Bronchial epithelial cell (primary cell): ENCODE results near the gene KIAA1210. TPM values are rescaled to one million over a fixed set of nuclear protein-coding genes. Genes with fewer than 3 reads are reported as not detected.

Source experiments
- DNase-seq: peaks from one replicate; pipeline ENCODE4 v3.0.0-alpha.2; 2010; ENCODE audit warnings: low read depth
- FAIRE-seq: peaks from 2 replicates; lab custom pipeline; 2011; peaks lifted over from hg19 to GRCh38; lab: Jason Lieb, UNC
- H3K27me3 ChIP-seq: 2 replicates; pipeline ENCODE4 v1.5.1; 2011; ENCODE audit warnings: low read length; ENCODE audit not compliant: control insufficient read depth, insufficient read depth
- H3K36me3 ChIP-seq: 2 replicates; pipeline ENCODE4 v1.5.1; 2011; ENCODE audit warnings: low read length; ENCODE audit not compliant: control insufficient read depth, insufficient read depth
- H3K4me3 ChIP-seq: 2 replicates; pipeline ENCODE4 v1.5.1; 2011; ENCODE audit warnings: mild to moderate bottlenecking, low read depth, low read length, control low read depth
- total RNA-seq: library from RNA; depleted of rRNA; stranded (reverse); fragments of >200 nt; gene quantifications from 2 replicates; pipeline ENCODE4 v1.2.1, GENCODE V29; 2014
- TF ChIP-seq, protein P1 (sequence below): IDR thresholded peaks from 2 replicates; pipeline ENCODE4 v1.5.1; 2011; ENCODE audit warnings: mild to moderate bottlenecking, moderate library complexity, low read length, control low read depth, inconsistent platforms; ENCODE audit not compliant: insufficient read depth, severe bottlenecking

Gene KIAA1210
- total RNA-seq = not detected in 2 replicates

DNA sequence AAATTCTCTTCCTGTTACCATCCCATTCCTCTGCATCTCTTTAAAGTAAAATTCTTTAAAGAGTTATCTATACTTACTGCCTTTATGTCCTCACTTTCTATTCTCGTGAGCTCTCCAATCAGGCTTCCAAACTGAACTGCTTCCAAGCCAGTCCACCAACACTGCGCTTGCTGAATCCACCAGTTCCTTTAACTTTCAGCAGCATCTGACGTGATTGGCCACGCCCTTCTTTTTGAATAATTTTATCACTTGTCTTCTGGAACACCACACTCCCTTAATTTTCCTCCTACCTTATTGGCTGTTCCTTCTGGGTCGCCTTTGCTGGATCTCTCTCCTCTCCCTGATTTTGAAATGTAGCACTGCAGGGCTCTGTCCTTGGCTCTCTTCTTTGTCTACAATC, at the start of gene KIAA1210:
TSS of gene KIAA1210 (minus strand) at position 163 of the 400 bp plus-strand sequence. CDS start 4,170 bp downstream, outside the sequence.
- FAIRE-seq = no peak
- no peak for DNase-seq
- TF ChIP-seq, protein P1, sequence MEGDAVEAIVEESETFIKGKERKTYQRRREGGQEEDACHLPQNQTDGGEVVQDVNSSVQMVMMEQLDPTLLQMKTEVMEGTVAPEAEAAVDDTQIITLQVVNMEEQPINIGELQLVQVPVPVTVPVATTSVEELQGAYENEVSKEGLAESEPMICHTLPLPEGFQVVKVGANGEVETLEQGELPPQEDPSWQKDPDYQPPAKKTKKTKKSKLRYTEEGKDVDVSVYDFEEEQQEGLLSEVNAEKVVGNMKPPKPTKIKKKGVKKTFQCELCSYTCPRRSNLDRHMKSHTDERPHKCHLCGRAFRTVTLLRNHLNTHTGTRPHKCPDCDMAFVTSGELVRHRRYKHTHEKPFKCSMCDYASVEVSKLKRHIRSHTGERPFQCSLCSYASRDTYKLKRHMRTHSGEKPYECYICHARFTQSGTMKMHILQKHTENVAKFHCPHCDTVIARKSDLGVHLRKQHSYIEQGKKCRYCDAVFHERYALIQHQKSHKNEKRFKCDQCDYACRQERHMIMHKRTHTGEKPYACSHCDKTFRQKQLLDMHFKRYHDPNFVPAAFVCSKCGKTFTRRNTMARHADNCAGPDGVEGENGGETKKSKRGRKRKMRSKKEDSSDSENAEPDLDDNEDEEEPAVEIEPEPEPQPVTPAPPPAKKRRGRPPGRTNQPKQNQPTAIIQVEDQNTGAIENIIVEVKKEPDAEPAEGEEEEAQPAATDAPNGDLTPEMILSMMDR = no peak

DNA sequence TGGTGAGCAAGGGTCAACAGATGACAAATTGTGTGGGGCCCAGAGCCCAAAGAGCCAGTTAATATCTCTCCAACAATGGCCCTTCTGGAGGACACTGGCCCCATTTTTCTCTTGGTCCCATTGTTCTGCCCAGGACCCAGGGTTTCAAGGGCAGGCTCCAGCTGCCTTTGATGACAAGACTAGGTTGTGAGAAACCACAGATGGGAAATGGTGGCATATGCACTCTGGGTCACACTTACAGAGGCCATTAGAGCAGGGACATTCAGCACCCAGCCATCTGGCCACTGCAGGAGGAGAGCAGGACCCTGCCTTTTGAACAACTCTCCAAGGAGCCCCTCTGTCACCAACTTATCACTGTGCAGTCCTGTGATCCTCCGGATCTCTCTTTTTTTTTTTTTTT, 49.7 kb upstream of the KIAA1210 start:
- Histone ChIP-seq H3K27me3 (no peaks in the 10 kb centered on the region), H3K4me3 (no peak overlapping the region), H3K36me3 (no peaks in the 10 kb centered on the region)
- no peak for FAIRE-seq
- DNase-seq = no peak
- TF ChIP-seq, protein P1 = no peak

More for the DNA sequence above, at the start of gene KIAA1210:
- Histone ChIP-seq H3K4me3 (no peak within 1 kb of the TSS), H3K27me3 (no peaks in the 10 kb centered on the region), H3K36me3 (no peaks in the 10 kb centered on the region)

DNA sequence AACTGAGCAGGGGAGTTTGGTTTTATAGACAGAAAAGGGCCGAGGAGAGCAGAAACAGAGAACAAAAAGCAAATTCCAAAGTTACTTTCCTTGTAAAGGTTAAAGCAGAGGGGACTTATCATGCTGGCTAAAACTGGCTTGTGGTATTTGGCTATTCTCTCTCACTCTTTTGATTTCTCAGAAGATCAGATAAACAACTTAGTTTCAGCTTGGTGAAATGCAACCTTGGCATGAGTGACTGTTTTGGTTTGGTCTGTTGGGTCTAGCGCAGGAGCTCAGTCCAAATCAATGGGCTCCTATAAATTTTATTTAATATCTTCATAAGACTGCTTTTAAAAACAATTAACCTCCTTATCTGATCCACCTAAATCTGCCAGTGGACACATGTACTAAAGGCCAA, 47.3 kb upstream of the KIAA1210 start:
- Histone ChIP-seq H3K36me3 (no peaks in the 10 kb centered on the region), H3K4me3 (no peak overlapping the region), H3K27me3 (no peaks in the 10 kb centered on the region)
- no peak for DNase-seq
- FAIRE-seq = no peak
- TF ChIP-seq, protein P1 = no peak

DNA sequence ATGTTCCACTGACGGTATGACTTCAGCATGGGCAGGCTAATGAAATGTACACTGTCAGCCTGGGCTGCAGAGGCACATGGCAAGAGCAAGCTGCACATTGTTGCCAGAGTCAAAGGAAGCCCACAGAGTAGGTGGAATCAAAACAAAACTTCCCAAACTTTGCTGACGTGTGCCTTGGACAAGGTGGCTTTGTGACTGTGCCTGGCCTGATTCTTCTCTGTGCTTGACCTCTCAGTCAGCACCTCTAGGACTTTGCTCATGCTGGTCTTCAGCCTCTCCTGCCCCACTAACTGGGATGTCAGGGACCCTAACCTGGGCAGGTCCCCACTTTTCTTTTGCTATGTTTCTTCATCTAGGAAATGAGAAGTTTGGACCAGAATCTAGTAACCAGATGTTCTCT, 40.5 kb upstream of the KIAA1210 start:
- Histone ChIP-seq H3K36me3 (no peaks in the 10 kb centered on the region), H3K27me3 (no peaks in the 10 kb centered on the region), H3K4me3 (no peak overlapping the region)
- no peak for DNase-seq
- no peak for FAIRE-seq
- TF ChIP-seq, protein P1 = no peak

DNA sequence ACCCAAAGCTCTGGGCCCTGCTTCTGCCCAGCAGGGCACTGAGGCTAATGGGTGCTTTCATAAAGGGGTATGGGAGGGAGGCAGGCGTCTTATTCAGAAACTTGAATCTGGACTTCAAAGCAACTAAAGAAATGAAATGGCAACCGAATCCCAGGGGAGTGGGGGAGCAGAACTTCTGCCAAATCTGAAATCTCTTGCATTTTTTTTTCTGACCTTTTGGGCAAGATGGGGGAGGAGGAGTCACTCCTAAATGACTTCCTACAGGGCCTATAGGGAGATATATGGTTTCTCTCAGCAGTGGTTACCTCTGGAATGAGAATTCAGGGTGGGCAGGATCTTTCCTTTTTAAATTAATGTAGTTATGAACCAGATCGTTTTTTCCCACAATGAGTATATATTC, 30.6 kb upstream of the KIAA1210 start:
- H3K27me3 ChIP-seq = no peaks in the 10 kb centered on the region
- no peaks in the 10 kb centered on the region for H3K36me3 ChIP-seq
- TF ChIP-seq, protein P1 = no peak
- no peak for DNase-seq
- no peak for FAIRE-seq
- no peak overlapping the region for H3K4me3 ChIP-seq

DNA sequence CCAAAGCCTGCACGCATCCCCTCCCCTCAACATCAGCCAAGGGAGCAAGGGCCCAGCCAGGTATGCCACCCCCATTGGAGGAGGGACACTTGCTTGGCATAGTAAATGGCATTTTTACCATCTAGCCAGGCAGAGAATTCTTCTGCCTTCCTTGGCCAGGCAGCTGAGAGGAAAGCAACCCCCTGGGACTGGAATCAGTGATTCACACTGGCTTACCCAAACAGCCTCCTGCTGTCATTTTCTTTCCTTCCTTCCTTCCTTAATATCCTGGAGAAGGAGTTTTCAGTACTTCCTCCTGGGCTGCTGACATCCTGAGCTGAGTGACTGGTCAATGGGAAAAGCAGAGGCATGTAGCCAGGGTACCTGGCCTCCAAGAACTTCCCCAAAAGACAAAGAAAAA, 28.6 kb upstream of the KIAA1210 start:
- DNase-seq = no peak
- TF ChIP-seq, protein P1 = no peak
- H3K36me3 ChIP-seq = no peaks in the 10 kb centered on the region
- no peak for FAIRE-seq
- H3K27me3 ChIP-seq = no peaks in the 10 kb centered on the region
- no peak overlapping the region for H3K4me3 ChIP-seq
